K562 (cell line): ENCODE results near the gene CFAP157. TPM values are rescaled to one million over a fixed set of nuclear protein-coding genes. Genes with fewer than 3 reads are reported as not detected.
A peak's percentile ranks its signal among the peaks of the same experiment; 100 is the strongest.

Experiments
- CREB5 ChIP-seq: fragments of 250-450 bp; sonication (Bioruptor Pico); IDR thresholded peaks from 2 replicates; pipeline ENCODE4 v1.5.0; 2020; ENCODE audit warnings: mild to moderate bottlenecking
- CTCFL ChIP-seq: IDR thresholded peaks from 2 replicates; pipeline ENCODE4 v1.6.1; 2011; ENCODE audit warnings: borderline replicate concordance, low read depth, mild to moderate bottlenecking, moderate library complexity, low read length; ENCODE audit not compliant: insufficient read depth, poor library complexity, severe bottlenecking
- IRF1 ChIP-seq: sonication (generic); formaldehyde crosslinking; IDR thresholded peaks from 2 replicates; pipeline ENCODE4 v1.8.0; 2022; ENCODE audit warnings: missing genetic modification reagents, mild to moderate bottlenecking, borderline replicate concordance
- JUND ChIP-seq, 2 experiments: IDR thresholded peaks; 2 replicates in 1 of 2; 3 replicates in 1 of 2; pipeline ENCODE4 v1.6.1; 2011; ENCODE audit warnings: borderline replicate concordance in 2 of 2, low read depth in 2 of 2, low read length in 2 of 2, improper control_type of control experiment in 1 of 2, missing biosample characterization in 1 of 2, missing genetic modification characterization in 1 of 2, missing genetic modification reagents in 1 of 2
- KLF13 ChIP-seq: fragments of 450-650 bp; IDR thresholded peaks from 2 replicates; pipeline ENCODE4 v1.6.1; 2016; ENCODE audit warnings: missing genetic modification characterization, low read depth, mild to moderate bottlenecking, missing compliant biosample characterization, moderate library complexity, borderline replicate concordance
- NRF1 ChIP-seq, 2 experiments: fragments of 450-650 bp; IDR thresholded peaks in 1 of 2; conservative IDR thresholded peaks in 1 of 2; 2 replicates each; pipeline ENCODE4 v1.6.1; 2014; ENCODE audit warnings: mild to moderate bottlenecking in 2 of 2
- PRDM10 ChIP-seq: fragments of 450-650 bp; IDR thresholded peaks from 2 replicates; pipeline ENCODE4 v1.6.1; 2018; ENCODE audit not compliant: partially characterized antibody
- PTTG1 ChIP-seq: fragments of 450-650 bp; IDR thresholded peaks from 2 replicates; pipeline ENCODE4 v1.6.1; 2016; ENCODE audit warnings: low read depth, mild to moderate bottlenecking, missing genetic modification characterization, missing compliant biosample characterization
- SMAD4 ChIP-seq: fragments of 250-450 bp; sonication (Bioruptor Pico); conservative IDR thresholded peaks from 2 replicates; pipeline ENCODE4 v1.8.0; 2021; ENCODE audit warnings: inconsistent platforms, mild to moderate bottlenecking, moderate library complexity
- SP1 ChIP-seq: sonication (generic); formaldehyde crosslinking; IDR thresholded peaks from 2 replicates; pipeline ENCODE4 v1.8.1; 2022; ENCODE audit warnings: mild to moderate bottlenecking, missing genetic modification reagents
- SUPT5H ChIP-seq: fragments of 450-650 bp; IDR thresholded peaks from 2 replicates; pipeline ENCODE4 v1.6.1; 2016
- TGIF2 ChIP-seq: sonication (generic); formaldehyde crosslinking; IDR thresholded peaks from 2 replicates; pipeline ENCODE4 v1.8.1; 2022; ENCODE audit warnings: mild to moderate bottlenecking, missing genetic modification reagents, moderate library complexity
- TRIM25 ChIP-seq: fragments of 450-650 bp; IDR thresholded peaks from 2 replicates; pipeline ENCODE4 v1.7.0; 2016; ENCODE audit warnings: borderline replicate concordance
- ZKSCAN1 ChIP-seq: fragments of 150-350 bp; IDR thresholded peaks from 2 replicates; pipeline ENCODE4 v1.6.1; 2016; ENCODE audit warnings: low read depth, low read length
- ZNF224 ChIP-seq: sonication (generic); formaldehyde crosslinking; IDR thresholded peaks from 2 replicates; pipeline ENCODE4 v1.8.0; 2022; ENCODE audit warnings: mild to moderate bottlenecking, missing genetic modification reagents
- polyA plus RNA-seq, 8 experiments: library from polyadenylated mRNA; depleted of rRNA in 4 of 8; stranded (reverse) in 5 of 8; unstranded in 3 of 8; fragments of >200 nt; fragmentation: Nextera tagmentation in 2 of 8; fragmentation: Illumina TruSeq in 1 of 8; extraction: Ambion mirVana in 2 of 8; extraction: Trizol in 1 of 8; gene quantifications; 2 replicates each; pipeline versions ENCODE4 v1.2.1 to v1.2.3, GENCODE V29; 2011 to 2014; ENCODE audit warnings: inconsistent platforms in 1 of 8, missing spikeins in 1 of 8
- total RNA-seq, 7 experiments: library from RNA; depleted of rRNA in 6 of 7; stranded (reverse); fragments of >200 nt in 6 of 7; fragmentation: Illumina TruSeq in 2 of 7; extraction: Trizol in 2 of 7; gene quantifications; 2 replicates each; pipeline versions ENCODE4 v1.2.1 to v1.2.3, GENCODE V29; 2011 to 2021; ENCODE audit warnings: low replicate concordance in 1 of 7

The CFAP157 gene
- total and polyA plus RNA-seq, 9 of the 15 experiments (the other 6 are each of a cell fraction or from before 2014, with no cell fraction given), result 0.03 TPM; not detected in 8

DNA sequence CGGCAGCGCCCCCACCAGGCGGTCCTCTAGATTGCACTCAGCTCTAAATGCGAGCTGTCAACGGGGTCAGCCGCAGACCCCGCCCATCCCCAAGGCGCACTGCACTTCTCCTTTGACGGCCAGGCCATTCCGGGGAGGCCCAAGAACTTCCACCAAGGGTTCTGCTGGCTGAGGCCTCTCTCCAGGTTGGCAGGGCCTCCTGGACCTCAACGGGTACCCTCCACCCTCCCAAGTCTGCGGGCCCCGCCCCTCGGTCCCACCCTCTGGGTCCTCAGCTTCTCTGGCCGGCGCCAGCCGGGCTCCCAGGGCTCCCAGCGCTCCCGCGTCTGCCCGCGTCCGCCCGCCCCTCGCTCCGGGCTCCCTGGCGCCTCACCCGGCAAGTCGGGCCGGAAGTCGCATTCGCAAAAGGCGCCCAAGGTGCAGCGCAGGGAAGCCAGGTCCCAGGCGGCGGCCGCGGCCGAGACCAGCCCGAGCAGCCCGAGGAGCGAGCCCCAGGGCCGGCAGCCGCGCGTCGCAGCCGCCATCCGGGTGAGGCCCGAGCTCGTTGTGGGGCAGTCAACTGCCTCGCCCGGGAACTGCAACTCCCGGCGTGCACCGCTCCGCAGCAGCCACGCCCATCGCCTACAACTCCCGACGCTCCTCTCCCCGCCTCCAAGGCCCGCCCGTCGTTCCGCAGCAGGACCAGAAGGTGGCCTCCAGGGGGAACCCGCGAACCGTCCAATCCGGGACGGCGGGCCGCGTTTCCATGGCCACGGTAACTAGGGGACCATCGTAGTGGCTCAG is 28.1 kb downstream of the CFAP157 start, which contains the start of gene TOR2A (continued):
- TF ChIP-seq TRIM25 (no peak), PRDM10 (peak; percentile 50), SMAD4 (CRISPR knock-in tag) (peak; percentile 75), SUPT5H (peak; percentile 50; the same call in 1 of the 2 replicates), CTCFL (peak; percentile 8), ZNF224 (CRISPR knock-in tag) (no peak; the same call in 1 of the 2 replicates), SP1 (CRISPR knock-in tag) (peak; percentile 99), TGIF2 (0 out of 2 replicates have a peak, but pooled peaks have one; percentile 34), KLF13 (tag) (peak; percentile 60; the same call in 1 of the 2 replicates), NRF1 (conservative IDR thresholded peaks at IDR 0.05 in 1 of 2, IDR thresholded peaks at IDR 0.05 in 1 of 2) (peak; percentile 66 to 69), CREB5 (CRISPR knock-in tag) (no peak), ZKSCAN1 (no peak), IRF1 (CRISPR knock-in tag) (no peak), PTTG1 (tag) (no peak), JUND (IDR thresholded peaks at IDR 0.05; ENCODE audit: borderline replicate concordance, low read depth, low read length) (peak; percentile 69), JUND (tag; IDR thresholded peaks at IDR 0.05; ENCODE audit: borderline replicate concordance, low read depth, low read length) (no peak; the same call in 2 of the 3 replicates)
